ENCODE data around the gene NAA25.
"Not testable (repeated sequence)": the region's sequence is repeated elsewhere in the genome, so short reads cannot be mapped to it uniquely, and the experiment has no call there.

DNA sequence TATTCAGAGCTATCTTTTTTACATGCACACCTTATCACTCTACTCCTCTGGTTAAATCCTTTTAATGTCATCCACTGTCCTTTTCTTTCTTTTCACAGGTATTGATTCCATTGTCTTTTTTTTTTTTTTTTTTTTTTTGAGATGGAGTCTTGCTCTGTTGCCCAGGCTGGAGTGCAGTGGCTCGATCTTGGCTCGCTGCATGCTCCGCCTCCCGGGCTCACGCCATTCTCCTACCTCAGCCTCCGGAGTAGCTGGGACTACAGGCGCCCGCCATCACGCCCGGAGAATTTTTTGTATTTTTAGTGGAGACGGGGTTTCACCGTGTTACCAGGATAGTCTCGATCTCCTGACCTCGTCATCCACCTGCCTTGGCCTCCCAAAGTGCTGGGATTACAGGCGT is 8.1 kb downstream of the NAA25 start:
- TF ChIP-seq CTCF (conservative IDR thresholded peaks at IDR 0.05; ENCODE audit: low read depth, low read length); EZH2 (IDR thresholded peaks at IDR 0.05; ENCODE audit: borderline replicate concordance, low read depth, low read length, poor library complexity, severe bottlenecking): not testable (repeated sequence)
